Mesothelial cell of epicardium (in vitro differentiated cells): ENCODE results near the gene PCDHGA3. TPM values are rescaled to one million over a fixed set of nuclear protein-coding genes. Genes with fewer than 3 reads are reported as not detected.

Source experiments
- DNase-seq, 2 experiments: peaks; one replicate each; pipeline ENCODE4 v3.0.0; 2021; ENCODE audit warnings: low spot score in 2 of 2; ENCODE audit not compliant: unreplicated experiment in 2 of 2
- H3K27ac Mint-ChIP-seq: 2 replicates; pipeline ENCODE4 v1.8.0; 2021; ENCODE audit warnings: mixed read lengths
- H3K27me3 Mint-ChIP-seq: 2 replicates; pipeline ENCODE4 v1.8.0; 2021; ENCODE audit warnings: low read depth, mixed read lengths
- H3K36me3 Mint-ChIP-seq: 2 replicates; pipeline ENCODE4 v1.8.0; 2021; ENCODE audit warnings: mixed read lengths
- H3K4me1 Mint-ChIP-seq: 2 replicates; pipeline ENCODE4 v1.8.0; 2021; ENCODE audit warnings: mixed read lengths
- H3K4me3 Mint-ChIP-seq: 2 replicates; pipeline ENCODE4 v1.8.0; 2021; ENCODE audit warnings: mild to moderate bottlenecking, moderate library complexity, mixed read lengths
- H3K9me3 Mint-ChIP-seq: 2 replicates; pipeline ENCODE4 v1.8.0; 2021; ENCODE audit warnings: mixed read lengths
- CTCF ChIP-seq: fragments of 200-600 bp; sonication (generic); IDR thresholded peaks from one replicate; pipeline ENCODE4 v1.5.0; 2021; ENCODE audit warnings: antibody characterized with exemption; ENCODE audit not compliant: unreplicated experiment
- total RNA-seq: library from RNA; stranded (reverse); gene quantifications from 3 replicates; pipeline ENCODE4 v1.2.1, GENCODE V29; 2021

PCDHGA3 gene
- total RNA-seq, 1 donor from 2014 or later, result 0.13 TPM

GRCh38 chr5:141319202-141319601 is 24.4 kb upstream of the PCDHGA3 start:
- H3K27me3 Mint-ChIP-seq, result no peaks in the 10 kb centered on the region
- H3K4me1 Mint-ChIP-seq, result peaks cover 6% of the 10 kb centered on the region
- H3K27ac Mint-ChIP-seq, result peak overlapping the region; percentile 100
- peaks cover 58% of the 10 kb centered on the region for H3K36me3 Mint-ChIP-seq
- peaks cover 60% of the 10 kb centered on the region for H3K9me3 Mint-ChIP-seq
- TF ChIP-seq CTCF, result no peak
- DNase-seq, result no peak
- peak overlapping the region; percentile 99 for H3K4me3 Mint-ChIP-seq

- Mint-ChIP-seq H3K27me3 (no peaks in the 10 kb centered on the region), H3K4me1 (peaks cover 6% of the 10 kb centered on the region), H3K4me3 (peak overlapping the region; percentile 99), H3K27ac (peak overlapping the region; percentile 100), H3K9me3 (peaks cover 58% of the 10 kb centered on the region), H3K36me3 (peaks cover 53% of the 10 kb centered on the region)
- no peak for DNase-seq
- no peak for TF ChIP-seq CTCF
Observed at GRCh38 chr5:141319699-141320098, 23.9 kb upstream of the PCDHGA3 start.

- Mint-ChIP-seq H3K4me3 (peak within 1 kb of the TSS; percentile 99), H3K4me1 (peaks cover 6% of the 10 kb centered on the region), H3K27ac (peak within 1 kb of the TSS; percentile 100), H3K27me3 (no peaks in the 10 kb centered on the region), H3K9me3 (peaks cover 54% of the 10 kb centered on the region), H3K36me3 (peaks cover 45% of the 10 kb centered on the region)
- peak; percentile 92 for TF ChIP-seq CTCF
- peak; percentile 86 to 93 for DNase-seq
Observed at GRCh38 chr5:141320225-141321169, 23.1 kb upstream of the PCDHGA3 start, which contains the start of gene TAF7. TSS of gene TAF7 (minus strand) at chr5:141320784. CDS start at chr5:141320044, 740 bp downstream.

GRCh38 chr5:141322261-141322660 is 21.4 kb upstream of the PCDHGA3 start:
- peaks cover 36% of the 10 kb centered on the region for H3K36me3 Mint-ChIP-seq
- DNase-seq, result no peak
- H3K4me1 Mint-ChIP-seq, result peaks cover 6% of the 10 kb centered on the region
- no peak overlapping the region for H3K27ac Mint-ChIP-seq
- H3K9me3 Mint-ChIP-seq, result peaks cover 63% of the 10 kb centered on the region
- H3K4me3 Mint-ChIP-seq, result peak overlapping the region; percentile 20
- no peaks in the 10 kb centered on the region for H3K27me3 Mint-ChIP-seq
- TF ChIP-seq CTCF, result no peak

- H3K4me3 Mint-ChIP-seq, result peak overlapping the region; percentile 58
- no peak for DNase-seq
- peak overlapping the region; percentile 48 for H3K27ac Mint-ChIP-seq
- H3K36me3 Mint-ChIP-seq, result peaks cover 9% of the 10 kb centered on the region
- TF ChIP-seq CTCF, result no peak
- H3K4me1 Mint-ChIP-seq, result no peaks in the 10 kb centered on the region
- H3K9me3 Mint-ChIP-seq, result peaks cover 60% of the 10 kb centered on the region
- no peaks in the 10 kb centered on the region for H3K27me3 Mint-ChIP-seq
Observed at GRCh38 chr5:141326088-141326854, 17.4 kb upstream of the PCDHGA3 start.
